ENCODE results near the gene DUSP5.

DUSP5 gene

DNA sequence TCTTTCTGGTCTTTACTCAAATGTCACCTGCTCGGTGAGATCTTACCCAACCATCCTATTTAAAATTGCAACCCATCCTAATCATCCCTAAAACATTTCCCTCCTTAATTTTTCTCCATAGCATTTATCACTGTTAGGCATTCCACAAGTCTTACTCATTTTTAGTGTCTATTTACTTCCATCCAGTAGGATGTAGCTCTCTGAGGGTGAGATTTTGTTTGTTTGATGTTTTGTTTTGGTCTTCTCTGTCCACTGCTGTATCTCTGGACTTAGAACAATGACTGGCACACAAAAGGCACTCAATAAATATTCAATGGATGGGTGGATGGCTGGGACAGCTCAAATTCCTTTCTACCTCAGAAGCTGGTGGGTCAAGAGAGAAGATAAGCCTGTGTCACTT is 15.8 kb upstream of the DUSP5 start:
- DNase-seq, result no peak

DNA sequence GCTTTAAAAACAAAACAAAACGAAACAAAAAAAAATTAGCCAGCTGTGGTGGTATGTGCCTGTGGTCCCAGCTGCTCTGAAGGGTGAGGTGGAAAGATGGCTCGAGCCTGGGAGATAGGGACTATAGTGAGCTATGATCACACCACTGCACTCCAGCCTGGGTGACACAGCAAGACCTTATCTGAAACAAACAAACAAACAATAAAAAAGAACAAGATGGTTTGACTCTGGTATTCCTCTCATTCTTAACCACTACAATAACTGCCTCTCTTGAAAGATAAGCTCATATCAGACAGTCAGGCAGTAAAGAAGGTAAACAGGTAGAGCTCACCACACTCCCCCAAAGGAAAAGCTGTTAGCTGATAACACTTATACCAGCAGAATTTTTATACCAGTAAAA is 14.1 kb upstream of the DUSP5 start:
- peak; percentile 73 for DNase-seq

DNA sequence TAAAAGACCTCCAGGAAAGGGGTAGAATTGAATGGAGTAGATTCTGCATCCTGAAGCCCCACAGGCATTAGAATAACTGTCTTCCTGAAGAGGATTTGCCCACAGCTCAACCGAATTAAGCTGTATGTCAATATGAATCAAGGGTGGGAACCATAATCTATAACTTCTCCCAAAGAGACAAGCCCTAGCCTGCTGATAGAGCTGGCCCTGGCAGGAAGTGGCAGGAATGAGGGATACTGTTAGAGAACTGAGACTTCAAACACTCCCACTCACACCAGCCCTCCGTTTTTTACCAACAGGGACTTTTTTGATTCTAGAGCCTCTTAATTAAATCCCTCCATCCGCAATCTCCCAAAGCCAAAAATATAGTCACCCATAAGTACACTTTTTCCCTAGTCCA is 12.2 kb upstream of the DUSP5 start:
- DNase-seq, result no peak

DNA sequence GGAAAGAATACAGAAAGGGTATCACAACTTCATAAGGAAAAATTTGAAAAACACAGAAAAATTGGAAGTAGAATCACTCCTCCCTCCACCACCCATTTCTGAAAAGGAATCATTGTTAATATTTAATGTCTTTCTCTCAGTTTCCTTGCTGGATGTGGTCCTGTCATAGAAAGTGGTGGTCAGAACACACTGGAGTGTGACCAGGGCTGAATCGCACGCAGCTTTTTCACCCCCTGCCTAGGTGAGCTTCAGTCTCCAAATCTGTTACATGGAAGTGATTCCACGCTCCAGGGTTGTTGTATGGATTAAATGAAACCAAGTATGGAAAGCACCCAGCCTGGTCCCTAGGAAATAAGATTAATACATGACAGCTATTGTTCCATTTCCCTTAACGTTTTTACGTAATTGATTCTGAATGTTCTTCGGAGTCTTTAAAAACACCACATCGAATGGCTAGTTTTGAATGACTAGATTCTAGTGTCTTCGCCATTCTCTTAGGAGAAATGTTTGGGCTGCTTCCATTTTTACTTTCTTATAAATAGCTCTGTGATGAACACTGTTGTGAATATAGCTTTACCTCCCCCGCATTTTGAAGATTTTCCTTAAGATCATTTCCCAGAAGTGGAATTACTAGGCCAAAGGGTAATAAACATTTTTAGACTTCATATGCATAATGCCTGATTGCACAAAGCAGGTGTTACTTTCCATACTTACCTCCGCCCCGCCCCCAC is 10.9 kb upstream of the DUSP5 start:
- DNase-seq, result no peak

DNA sequence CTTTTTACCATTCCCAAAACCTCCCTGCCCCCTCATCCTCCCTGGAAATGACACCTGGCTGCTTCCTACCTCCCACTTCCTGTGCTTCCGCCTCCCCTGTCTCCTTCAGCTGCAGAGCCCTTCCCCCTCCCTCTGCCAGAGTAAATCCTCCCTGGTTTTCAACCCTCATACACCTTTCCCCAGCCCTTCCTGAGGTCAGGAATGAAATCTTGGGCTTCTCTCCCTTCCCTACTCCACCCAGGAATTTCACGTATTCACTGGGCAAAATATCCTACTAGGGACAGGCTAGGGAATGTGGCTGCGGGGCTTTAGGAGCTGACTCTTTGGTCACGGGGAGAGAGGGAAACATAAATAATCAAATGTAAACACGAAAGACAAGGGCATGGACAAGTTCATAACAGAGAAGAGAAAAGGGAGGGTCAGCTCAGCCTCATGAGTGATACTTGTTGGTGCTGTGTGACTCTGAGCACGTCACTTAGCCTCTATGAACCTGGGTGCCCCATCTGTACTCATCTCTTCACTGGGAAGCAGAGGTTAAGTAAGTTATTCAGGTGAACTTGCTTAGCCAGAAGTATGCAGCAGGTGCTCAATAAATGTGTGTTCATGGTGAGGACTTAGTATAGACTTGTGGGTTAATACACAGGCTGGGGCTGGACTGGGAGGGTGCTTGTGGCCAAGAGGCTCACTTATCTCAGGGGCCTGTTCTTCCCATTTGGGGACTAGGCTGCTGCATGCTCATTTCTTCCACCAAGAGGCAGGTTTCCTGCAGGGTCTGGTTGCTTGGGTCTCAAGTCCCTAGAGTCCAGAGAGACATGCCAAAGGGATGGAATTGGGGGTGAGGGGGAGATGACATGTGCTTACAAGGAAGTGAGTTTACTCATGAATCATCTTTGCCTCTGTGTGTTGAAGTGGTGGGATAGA is 10.0 kb upstream of the DUSP5 start:
- no peak for DNase-seq

DNA sequence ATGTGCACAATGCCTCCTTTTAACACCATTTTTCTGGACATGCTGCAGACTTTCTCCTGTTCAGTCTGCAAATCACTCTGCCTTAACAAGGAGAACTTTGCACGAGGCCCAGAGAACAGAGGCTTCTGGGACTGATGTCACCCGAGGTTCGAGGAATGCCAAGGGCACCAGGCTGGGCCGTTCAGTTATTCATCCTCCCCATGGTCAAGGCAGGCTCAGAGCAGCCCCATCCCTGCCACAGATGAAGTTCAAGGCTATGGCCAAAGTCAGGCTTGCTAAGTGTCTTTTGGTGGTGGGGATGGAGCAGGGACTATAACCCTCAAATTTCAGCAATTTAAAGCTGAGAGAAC is 9.4 kb upstream of the DUSP5 start:
- DNase-seq, result no peak

DNA sequence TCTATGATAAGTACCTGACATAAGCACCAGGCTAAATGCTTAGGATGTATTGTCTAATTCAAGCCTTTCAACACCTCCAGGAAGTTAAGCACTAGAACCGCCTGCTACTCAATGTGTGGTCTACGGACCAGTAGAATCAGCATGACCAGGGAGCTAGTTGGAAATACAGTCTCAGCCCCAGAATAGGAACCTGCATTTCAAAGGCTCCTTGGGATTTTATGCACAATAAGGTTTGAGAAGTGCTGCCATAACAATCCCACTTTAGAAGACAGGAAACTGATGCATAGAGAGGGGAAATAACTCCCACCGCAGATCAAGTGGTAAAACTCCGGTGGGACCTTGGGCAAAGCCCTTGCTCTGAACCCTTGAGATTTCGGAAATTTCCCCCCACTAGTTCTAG is 8.8 kb upstream of the DUSP5 start:
- DNase-seq, result no peak

DNA sequence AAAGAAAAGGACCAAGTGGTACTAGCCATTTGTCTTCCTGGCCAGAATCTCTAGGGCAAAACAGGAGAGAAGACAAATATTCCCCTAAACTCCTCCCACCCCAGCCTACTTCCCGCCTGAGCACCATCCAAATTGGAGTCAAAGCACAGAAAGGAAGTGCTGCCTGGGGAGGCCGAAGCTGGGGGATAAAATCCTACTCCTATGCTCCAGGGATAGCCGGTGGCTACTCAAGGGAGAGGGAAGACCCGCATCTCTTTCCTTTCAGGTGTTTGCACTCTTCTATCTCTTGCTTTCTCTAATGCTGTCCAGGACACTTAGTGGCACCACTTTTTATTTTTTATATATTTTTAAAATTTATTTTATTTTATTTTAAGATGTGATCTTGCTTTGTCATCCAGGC is 7.1 kb upstream of the DUSP5 start:
- DNase-seq, result no peak

DNA sequence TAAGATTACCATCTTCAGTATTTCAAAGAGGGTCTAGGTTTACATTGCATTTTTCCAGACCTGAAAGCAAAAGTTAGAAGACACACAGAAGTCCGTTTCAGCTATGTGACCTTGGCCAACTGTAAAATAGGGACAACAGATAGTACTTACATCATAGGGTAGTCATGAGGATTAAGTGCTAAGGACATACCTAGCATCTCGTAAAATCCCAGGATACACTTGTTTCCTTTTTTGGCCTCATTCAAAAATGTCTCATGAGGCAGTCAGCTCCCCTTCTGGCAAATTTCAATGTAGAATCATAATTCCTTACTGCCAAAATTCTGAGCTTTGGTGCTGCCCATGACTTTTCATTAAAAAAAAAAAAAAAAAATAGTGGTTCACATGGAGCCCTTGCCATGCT is 6.4 kb upstream of the DUSP5 start:
- no peak for DNase-seq

DNA sequence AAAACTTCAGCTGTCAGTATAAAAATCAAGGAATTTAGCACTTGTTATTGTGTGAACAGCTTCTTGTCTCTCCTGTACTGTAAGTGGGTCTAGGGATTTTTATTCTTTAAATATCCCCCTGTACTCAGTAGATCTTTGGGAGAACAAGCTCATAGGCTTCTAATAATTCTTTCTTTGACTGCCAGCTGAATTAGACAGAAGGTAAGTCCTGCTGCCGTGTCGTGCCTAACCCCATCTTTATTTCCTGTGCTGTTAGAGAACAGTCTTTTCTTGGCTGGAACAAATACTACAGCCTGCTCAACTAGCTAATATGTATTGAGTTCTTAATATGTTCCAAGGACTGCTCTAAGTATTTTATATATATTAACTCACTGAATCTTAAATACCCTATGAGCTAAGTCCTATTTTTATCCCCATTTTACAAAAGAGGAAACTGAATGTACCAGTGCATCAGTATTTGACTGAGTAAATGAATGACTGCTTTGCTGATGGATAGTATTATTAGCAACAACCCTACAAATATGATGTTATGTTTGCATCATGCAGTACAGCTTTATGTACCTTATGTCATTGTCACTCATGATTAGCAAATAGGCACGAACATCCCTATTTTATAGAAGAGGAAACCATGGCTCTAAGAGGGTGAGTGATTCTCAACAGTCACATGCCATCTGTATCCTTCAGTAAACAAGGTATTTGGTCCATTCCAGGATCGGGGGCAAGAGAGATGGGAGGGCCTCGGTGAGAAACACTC is 5.5 kb upstream of the DUSP5 start:
- no peak for DNase-seq

DNA sequence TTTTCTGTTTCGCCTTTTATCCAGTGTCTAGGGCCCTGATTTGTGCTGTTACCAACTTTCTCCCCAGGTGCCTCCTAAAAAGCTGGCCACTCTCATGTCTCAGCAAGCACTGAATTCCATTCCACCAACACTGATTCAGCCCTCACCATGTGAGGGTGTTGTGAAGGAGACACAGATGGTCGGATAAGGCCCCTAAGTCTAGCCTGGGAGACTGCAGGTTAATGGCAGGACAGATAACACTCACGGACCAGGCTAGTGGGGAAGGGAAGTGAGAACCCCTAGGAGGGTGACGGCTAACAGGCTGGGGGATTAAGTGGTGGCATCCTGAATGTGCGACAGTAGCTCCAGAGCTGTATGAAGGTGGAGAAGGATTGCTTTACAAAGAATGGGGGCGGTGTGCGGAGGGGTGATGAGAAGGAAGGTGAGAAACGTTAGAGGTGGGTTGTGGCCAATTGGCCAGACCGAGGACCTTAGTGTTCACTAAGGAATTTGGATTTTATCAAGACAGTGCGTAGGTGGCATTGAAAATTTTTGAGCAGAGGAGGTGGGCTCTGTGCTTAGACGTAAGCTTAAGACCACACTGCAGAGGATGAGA is 3.8 kb upstream of the DUSP5 start:
- DNase-seq, result no peak

DNA sequence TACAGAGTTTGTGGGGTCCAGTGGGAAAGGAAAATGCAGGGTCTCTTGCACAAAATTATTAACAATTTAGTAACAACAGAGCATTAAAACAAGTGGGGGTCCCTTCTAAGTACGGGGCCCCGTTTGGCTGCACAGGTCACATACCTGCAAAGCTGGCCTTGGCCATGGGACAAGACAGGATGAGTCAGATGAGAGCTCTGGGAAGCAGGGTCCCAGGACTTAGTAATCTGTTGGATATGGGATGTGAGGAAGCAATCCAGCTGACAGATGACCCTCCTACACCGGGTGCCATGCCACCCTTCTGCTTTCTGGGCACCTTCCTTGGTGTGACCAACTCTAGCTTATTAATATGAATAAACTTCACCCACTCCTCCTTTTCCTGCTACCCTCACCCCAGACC is 3.2 kb upstream of the DUSP5 start:
- no peak for DNase-seq

DNA sequence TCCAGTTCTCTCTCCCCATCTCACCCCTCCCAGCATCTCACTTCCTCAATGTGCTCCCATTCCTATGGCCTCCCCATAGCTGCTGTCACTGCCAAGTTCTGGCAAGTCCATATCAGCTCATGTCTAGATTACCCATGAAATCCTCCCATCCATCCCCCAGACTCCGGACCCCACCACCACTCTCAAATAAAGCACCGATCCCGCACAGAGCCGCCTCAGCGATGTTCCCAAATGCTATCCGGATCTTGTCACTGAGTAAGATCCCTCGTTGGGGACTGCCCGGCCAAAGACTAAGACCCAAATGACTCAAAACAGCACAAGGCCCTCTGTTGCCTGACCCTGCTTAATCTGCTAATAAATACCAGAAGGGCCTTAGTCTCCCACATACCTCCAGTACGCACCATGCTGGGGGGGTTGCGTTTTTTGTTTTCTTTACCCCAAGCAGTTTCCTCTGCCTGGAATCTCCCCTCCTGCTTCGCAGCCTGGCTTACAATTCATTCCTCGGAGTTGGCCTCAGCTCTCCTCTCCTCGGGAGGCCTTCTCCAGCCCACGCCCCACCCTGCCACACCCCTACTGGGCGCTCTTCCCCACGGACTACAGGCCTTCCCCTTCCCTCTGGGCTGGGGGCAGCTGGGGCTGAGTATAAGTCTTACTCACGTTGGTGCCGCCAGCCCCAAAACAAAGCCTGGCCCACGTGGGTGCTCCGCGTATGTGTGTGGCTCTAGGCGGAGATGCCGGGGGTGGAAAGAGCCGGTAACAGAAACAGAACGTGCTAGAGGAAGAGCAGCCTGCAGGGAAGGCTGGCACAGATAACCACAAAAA is 1.8 kb upstream of the DUSP5 start:
- DNase-seq, result peak; percentile 36

DNA sequence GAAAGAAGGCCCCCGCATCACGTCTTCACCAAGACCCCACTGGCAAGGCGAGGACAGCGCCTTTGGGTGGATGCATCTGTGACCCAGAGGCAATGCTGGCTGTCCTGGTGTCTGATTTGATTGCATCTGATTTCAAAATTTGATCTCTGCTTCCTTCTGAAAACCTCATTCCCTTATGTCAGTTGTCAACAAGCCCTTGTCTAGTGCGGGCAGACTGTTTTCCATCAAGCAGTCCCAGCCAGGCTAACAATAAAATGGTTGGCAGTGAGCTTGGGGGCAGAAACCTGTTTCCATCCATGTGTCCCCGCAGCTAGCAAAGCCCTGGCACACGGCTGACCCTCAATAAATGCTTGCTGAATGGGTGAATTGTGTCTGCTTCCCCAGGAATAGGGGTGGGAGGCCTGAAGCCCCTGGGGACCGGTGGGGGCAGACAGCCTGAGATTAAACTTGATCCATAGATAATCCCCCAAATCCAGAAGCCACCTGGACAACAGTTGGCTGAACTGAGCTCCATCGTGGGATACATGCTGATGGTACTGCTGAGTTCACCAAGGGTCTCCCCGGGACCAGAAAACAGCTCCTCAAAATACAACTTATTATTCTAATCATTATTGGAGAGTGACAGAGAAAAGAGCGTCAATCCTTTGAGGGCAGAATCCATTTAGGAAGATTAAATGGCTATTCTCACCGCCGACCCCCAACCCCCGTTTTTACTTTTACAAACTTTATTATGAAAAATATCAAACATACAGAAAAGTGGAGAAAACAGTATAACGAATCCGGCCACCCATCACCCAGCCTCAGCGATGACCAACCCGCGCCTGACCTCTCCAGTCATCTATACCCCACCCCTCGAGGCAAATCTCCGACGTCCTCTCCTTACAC is 912 bp upstream of the DUSP5 start:
- peak; percentile 26 for DNase-seq

DNA sequence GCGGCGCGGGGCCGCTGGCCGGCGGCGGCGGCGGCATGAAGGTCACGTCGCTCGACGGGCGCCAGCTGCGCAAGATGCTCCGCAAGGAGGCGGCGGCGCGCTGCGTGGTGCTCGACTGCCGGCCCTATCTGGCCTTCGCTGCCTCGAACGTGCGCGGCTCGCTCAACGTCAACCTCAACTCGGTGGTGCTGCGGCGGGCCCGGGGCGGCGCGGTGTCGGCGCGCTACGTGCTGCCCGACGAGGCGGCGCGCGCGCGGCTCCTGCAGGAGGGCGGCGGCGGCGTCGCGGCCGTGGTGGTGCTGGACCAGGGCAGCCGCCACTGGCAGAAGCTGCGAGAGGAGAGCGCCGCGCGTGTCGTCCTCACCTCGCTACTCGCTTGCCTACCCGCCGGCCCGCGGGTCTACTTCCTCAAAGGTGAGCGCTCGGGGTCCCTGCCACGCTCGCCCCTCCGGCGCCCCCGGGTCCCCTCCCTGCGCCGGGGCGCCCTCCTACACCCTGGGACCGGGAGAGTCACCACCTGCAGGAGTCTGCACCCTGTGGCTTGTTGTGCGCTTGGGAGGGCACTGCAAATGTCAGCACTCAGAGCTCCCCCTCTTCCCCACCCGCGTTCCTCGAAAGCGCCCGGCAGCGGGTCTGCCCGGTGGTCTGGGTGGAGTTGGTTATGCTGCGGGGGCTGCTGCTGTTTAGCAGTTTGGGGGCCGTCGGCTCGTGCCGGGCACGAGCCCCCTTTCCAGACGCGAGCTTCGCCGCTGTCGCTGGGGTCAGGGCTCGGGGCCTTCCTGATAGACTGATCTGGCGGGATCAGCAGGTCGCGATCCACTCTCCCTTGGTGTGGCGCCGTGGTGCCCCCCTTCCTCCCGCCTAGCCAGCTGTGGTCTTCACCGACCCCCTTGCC is 627 bp downstream of the DUSP5 start:
- DNase-seq, result peak; percentile 51

DNA sequence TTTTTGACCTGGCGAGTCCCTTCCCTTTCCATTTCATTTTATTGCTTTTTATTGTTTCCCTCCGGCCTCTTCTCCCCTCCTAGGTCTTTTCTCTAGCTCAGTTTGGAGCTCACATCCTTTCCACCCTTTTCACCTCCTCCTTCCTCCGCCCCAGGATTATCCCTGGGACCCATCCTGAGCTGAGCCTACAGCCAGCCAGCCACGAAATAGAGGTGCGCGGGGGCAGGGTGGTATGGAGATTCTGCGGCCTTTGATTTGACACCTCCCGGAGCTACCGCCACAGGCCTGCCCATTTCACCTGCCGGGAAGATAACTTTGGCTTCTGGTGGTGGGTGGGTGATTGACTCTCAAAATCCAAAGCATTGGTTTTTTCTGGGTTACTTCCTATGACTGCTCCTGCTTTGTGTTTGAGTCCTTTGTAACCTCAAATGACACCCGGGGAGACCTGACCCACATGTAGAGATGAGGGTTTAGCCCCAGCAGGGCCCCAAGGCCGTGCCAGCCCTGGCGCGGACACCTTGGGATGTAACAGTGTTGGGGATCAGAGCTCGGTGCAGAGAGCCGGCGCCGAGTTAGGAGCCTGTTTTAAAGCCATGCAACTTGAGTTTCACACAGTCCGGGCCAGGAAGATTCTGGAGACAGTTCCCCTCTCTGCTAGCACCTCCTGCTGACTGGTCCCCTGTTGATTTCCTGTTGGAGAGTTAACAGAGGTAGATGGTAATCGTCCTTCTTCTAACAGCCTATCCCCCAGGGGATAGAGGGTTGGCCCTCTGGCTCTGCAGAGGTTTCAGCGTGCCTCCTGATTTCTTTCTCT is 1.5 kb downstream of the DUSP5 start:
- DNase-seq, result no peak

DNA sequence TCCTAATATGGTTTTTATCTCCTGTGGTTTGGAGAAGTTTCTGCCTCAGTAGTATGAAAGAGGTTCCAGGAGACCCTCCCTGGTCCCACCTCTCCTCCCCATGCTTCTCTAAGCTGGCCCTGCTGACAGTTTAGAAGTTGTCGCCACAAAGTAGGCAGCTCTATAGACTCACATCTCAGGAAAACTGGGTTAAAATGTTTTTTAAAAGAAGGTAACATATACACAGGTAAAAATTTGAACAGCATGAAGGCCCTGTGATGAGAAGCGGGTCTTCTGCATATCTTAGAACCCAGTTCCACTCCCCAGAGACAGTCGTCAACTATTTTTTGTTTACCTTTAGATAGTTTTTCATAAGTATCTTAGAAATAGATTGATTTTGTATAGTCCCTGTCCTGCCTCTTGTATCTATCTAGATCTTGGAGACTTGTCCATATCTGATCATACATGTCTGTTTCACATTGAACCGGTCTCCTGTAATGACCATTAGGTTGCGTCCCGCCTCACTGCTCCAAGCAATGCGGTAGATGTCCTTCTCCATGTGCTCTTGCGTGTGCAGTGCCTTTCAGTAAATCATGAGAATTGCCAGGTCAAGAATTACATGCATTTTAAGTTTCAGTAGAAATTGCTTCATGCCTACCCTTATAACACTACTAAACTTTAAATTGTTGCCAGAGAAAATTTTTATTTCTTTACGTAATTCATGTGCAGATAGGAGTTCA is 2.2 kb downstream of the DUSP5 start:
- DNase-seq, result no peak

DNA sequence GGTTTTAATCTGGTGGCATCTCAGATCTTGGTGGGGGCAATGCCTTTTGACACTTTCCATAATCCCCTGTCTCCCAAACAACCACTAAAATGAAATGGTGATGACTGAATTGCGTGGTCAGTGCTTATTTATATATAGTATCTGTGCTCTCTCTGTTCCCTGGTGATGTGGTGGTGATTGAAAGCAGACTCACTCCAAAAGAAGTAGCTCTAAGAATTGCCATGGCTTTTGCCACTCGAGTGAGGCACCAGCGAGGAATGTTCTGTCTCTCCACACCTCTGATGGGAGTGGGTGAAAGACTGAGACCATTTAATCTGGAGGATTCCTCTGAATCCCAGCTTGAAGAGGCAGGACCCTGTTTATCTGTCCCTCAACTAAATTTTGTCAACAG is 2.8 kb downstream of the DUSP5 start:
- no peak for DNase-seq
